MM.1S (cell line): ENCODE measurements around the gene KIAA1671.

Experiments
- CTCF ChIP-seq: fragments of 300-600 bp; sonication (generic); IDR thresholded peaks from 2 replicates; pipeline ENCODE4 v1.5.1; 2016; ENCODE audit warnings: antibody characterized with exemption, low read length, mixed read lengths
- EZH2 ChIP-seq: fragments of 300-600 bp; sonication (generic); optimal IDR thresholded peaks from 2 replicates; pipeline ENCODE3; 2017; ENCODE audit warnings: low read depth, mild to moderate bottlenecking, antibody characterized with exemption, low read length, mixed read lengths
- EZH2phosphoT487 ChIP-seq: fragments of 300-600 bp; sonication (generic); IDR thresholded peaks from 2 replicates; pipeline ENCODE4 v1.6.1; 2018; ENCODE audit warnings: antibody characterized with exemption, low read length

GRCh38 chr22:25082096-25082495, 129.6 kb downstream of the KIAA1671 start:
- TF ChIP-seq CTCF: no peak
- TF ChIP-seq EZH2: no peak
- no peak for TF ChIP-seq EZH2phosphoT487
